Measurements from ENCODE around the gene CSNK1A1.

DNA sequence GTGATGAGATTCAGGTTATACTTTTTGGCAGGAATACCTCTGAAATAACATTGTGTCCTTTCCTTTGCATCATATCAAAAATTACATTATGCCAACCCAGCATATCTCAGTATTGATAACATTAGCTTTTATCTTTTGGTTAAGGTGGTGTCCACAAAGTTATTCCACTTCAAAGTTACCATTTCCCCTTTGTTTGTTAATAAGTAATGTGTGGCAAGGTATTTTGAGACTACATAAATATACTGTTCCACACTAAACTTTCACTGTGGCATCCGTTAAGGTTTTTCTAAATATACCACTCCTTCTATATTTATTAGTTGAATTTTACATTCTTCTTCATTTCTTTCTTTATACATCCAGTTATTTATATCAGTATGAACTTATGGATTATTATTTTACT lies 16.0 kb upstream of the CSNK1A1 start:
- TF ChIP-seq, protein P1, sequence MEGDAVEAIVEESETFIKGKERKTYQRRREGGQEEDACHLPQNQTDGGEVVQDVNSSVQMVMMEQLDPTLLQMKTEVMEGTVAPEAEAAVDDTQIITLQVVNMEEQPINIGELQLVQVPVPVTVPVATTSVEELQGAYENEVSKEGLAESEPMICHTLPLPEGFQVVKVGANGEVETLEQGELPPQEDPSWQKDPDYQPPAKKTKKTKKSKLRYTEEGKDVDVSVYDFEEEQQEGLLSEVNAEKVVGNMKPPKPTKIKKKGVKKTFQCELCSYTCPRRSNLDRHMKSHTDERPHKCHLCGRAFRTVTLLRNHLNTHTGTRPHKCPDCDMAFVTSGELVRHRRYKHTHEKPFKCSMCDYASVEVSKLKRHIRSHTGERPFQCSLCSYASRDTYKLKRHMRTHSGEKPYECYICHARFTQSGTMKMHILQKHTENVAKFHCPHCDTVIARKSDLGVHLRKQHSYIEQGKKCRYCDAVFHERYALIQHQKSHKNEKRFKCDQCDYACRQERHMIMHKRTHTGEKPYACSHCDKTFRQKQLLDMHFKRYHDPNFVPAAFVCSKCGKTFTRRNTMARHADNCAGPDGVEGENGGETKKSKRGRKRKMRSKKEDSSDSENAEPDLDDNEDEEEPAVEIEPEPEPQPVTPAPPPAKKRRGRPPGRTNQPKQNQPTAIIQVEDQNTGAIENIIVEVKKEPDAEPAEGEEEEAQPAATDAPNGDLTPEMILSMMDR (IDR thresholded peaks at IDR 0.05 in 2 of 3, conservative IDR thresholded peaks at IDR 0.05 in 1 of 3; ENCODE audit: borderline replicate concordance in 1 of 3, insufficient read depth in 1 of 3, low read depth in 2 of 3, low read length in 2 of 3): no peak
- TF ChIP-seq RAD21 (IDR thresholded peaks at IDR 0.05; ENCODE audit: low read depth) (no peak), POLR2A (IDR thresholded peaks at IDR 0.05; ENCODE audit: borderline replicate concordance, extremely low read depth, insufficient read depth, insufficient read length) (no peak), EZH2phosphoT487 (IDR thresholded peaks at IDR 0.05; ENCODE audit: borderline replicate concordance) (no peak), CEBPB (IDR thresholded peaks at IDR 0.05; ENCODE audit: low read depth) (no peak)
